Midbrain (tissue), 1 donor: ENCODE measurements around the gene IL19.
"Not testable (repeated sequence)": the region's sequence is repeated elsewhere in the genome, so short reads cannot be mapped to it uniquely, and the experiment has no call there.

Source experiments
- DNase-seq: peaks from one replicate; lab custom pipeline; 2025; lab: John Stamatoyannopoulos, UW

The IL19 gene

DNA sequence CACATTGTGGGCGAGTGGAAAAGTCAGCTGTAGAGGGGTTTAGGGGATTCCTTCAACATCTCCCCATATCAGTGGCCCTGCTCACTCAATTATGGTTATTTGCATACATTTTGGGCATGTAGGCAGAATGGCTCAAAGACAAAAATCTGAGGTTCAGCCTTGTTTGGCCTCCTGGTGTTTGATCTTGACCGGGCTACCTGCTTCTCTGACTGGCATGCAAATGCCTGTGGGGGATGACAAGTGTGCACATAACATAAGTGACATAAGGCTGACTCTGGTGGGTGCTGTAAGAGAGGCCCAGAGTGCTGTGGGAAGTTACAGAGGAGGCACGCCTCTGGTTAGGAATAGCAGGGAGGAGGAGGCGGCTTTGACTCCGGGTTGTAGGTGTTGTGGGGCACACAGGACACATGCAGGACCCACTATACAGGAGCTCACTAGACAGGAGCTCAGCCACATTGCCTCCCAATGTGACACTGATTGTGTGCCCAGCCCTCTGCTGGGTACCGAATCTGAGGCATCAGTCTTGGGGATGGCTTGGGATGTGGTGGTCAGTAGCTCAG is 29.4 kb upstream of the IL19 start:
- no peak for DNase-seq

- no peak for DNase-seq
Observed at GRCh38 chr1:206742719-206743383, 27.7 kb upstream of the IL19 start.

DNA sequence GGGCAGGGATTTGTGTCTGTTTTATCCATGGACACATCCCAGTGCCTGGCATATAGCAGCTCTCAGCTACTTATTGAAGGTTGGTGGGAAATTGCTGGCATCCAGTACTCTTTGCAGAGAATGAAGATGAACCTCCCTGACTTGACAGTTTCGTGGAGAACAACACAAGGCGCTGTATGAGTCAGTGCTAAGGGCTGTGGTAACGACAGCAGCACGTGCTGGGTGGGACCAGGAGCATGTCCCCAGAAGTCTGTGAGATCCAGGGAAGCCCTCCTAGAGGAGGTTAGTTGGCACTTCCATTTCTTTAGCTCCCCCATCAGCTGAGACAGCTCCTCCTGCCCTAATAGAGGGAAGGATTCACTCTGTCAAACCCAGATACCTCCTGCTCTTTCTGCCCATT is 25.9 kb upstream of the IL19 start:
- DNase-seq, result no peak

- no peak for DNase-seq
Observed at GRCh38 chr1:206745301-206745700, 25.3 kb upstream of the IL19 start.

DNA sequence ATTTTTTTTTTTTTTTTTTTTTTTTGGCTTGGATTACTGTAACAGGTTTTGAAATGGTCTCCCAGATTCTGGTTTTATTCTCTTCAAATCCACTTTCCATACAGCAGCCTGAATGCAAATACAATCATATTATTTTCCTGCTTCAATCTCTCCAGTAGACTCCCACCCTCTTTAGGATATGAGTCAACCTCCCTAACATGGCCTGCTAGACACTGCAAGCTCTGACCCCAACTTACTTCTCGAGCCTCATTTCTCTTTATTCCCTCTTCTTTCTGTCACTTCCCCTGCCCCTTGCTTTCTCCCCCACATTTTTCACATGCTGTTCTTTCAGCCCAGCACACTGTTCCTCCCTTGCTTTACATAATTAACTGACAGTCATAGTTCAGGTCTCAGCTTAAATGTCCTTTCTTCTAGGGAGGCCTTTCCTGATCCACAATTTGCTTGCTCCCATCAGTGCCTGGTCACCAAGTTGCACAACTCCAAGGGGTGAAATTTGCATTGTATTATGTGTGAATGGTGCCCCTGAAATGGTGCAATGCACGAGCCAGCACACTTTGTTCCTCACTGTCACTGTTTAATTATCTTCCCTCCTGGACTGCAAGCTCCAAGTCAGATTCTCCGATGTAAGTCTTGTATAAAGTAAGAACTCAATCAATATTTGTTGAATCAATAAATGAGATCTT is 22.1 kb upstream of the IL19 start:
- DNase-seq, result no peak

GRCh38 chr1:206751891-206752290 is 18.7 kb upstream of the IL19 start:
- DNase-seq, result no peak

DNA sequence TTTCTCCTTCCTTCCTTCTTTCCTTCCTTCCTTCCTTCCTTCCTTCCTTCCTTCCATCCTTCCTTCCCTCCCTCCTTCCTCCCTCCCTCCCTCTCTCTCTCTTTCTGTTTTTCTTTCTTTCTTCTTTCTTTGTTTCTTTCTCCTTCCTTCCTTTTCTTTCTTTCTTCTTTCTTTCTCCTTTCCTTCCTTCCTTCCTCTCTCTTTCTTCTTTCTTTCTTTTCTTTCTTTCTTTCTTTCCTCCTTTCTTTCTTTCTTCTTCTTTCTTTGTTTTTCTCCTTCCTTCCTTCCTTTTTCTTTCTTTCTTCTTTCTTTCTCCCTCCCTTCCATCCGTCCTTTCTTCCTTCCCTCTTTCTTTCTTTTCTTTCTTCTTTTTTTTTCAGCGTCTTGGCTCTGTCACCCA is 18.1 kb upstream of the IL19 start:
- DNase-seq, result no peak

DNA sequence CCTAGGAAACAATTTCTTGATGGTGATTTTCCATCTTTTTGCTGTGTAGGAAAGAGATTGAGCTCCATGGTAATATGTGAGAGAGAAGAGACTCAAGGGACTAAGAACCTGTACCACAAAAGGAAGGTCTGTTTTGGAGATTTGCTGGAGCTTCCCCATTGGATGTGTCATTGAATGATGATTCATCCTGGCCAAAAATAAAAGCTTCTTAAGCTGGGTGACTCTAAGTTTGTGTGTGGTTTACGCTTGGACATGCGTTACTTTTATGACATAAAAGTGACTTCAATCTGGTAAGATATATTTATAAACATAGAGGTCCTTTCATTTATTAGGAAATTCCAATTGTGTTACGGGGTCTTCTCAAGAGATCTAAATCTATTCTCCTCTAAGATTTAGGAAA is 17.4 kb upstream of the IL19 start:
- DNase-seq, result no peak

DNA sequence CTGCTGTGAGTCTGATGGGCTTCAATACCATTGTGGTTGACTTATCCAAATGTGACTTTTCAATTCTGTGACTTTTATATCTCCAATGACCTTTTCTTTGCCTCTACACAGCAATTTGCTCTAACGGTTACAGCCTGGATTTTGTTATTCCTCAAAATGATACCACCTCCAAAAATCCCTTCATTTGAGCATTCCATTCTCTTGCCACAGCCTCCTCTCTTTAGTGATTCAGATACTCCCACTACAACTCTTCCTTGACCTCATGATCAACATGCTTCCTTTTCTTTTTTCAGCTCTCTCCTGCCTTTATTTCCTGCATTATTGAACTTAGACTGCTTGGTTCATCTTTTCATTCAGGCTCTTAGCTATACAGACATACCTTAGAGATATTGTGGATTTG is 16.6 kb upstream of the IL19 start:
- DNase-seq, result no peak

GRCh38 chr1:206757524-206758266 is 12.9 kb upstream of the IL19 start:
- no peak for DNase-seq

DNA sequence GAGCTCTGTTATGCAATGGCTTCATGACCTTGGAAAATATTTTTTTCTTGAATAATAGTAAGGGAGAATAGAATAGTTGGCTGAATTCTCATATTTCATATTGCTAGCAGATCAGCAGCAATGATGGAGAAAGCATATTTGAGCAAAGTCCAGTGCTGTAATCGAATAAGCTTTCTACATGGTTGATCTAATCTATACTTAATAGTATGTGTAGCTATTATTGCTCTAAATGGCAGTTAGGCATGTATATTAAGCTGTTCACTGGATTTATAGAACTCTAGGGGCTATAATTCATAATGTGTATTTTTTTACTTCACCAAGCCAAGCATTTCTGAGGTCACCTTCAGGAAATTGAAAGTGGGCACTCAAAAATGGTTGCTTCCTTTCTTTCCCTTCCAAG is 10.0 kb upstream of the IL19 start:
- no peak for DNase-seq

GRCh38 chr1:206761159-206761768 is 9.3 kb upstream of the IL19 start:
- no peak for DNase-seq

GRCh38 chr1:206762741-206763364 is 7.7 kb upstream of the IL19 start:
- not testable (repeated sequence) for DNase-seq

DNA sequence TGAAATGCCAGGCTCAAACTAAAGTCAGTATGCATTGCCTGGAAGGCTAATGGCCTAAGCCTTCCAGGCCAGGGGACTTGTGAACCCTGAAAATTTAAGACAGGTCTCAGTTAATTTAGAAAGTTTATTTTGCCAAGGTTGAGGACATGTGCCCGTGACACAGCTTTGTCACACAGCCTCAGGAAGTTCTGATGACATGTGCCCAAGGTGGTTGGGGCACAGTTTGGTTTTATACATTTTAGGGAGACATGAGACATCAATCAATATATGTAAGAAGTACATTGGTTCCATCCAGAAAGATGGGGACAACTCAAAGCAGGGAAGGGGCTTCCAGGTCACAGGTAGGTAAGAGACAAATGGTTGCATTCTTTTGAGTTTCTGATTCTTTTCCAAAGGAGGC is 4.8 kb upstream of the IL19 start:
- DNase-seq, result not testable (repeated sequence)

GRCh38 chr1:206766251-206766856 is 4.2 kb upstream of the IL19 start:
- DNase-seq, result no peak

DNA sequence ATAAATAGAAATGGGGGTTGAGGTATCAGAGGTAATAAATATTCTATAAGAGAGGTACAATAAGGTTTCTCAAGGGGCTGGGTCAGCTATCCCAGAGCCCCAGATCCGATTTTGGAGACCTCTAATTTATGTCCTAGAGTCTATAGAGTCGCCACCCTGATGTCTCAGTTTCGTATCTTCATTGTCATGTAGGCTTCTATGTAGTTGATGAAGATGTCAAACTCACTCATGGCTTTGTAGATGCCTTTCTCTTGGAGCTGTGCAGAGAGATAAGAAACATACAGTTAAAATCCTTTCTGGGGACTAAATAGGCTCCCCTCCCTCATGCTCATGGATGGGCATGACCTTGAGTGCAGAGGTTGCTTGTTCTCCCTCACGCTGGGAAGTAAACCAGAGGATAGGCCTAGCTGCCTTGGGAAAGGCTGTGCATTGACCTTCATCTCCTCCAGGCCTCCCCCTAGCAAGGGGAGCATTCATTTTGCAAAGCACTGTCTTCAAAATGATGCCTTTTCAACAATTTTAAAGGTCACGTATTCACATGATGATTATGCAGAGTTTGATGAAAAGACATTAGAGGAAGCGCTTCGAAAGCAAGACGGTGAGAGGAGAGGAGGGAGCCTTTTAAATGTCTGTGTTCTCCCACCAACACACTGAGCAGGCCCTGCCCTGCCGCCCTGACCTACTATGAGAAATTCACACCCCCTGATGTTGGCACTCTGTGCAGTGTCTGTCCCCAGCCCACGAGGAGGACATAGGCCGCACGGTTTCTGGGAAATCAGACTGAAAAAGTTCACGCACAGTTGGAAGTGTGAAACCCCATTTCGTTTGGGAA is 1.9 kb upstream of the IL19 start:
- no peak for DNase-seq

GRCh38 chr1:206769304-206769731 is 1.3 kb upstream of the IL19 start:
- DNase-seq, result no peak

DNA sequence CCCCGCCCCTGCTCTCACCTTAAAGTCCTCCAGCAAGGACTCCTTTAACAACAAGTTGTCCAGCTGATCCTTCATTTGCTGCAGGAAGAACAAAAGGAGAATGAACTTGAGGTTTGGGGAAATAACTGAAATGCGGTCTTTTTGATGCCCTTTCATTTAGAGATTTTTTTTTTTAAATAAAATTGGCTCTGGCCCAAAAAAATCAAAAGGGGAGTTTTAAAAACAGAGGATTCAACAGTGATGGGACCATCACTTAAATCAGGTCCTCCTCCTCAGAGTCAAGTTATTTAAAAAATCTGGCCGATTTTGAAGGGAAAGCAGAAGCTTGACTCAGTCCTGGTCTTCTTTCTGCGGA is 742 bp downstream of the IL19 start:
- DNase-seq, result no peak

GRCh38 chr1:206772243-206772937 is 1.8 kb downstream of the IL19 start, which contains the start of gene IL10:
Gene IL10 (minus strand): TSS chr1:206772494. CDS start chr1:206772435, 59 bp downstream.
- DNase-seq, result no peak

GRCh38 chr1:206774093-206774492 is 3.5 kb downstream of the IL19 start:
- no peak for DNase-seq
